Sigmoid colon (tissue), 7 donors: ENCODE measurements around the gene SINHCAF. TPM values are rescaled to one million over a fixed set of nuclear protein-coding genes. Genes with fewer than 3 reads are reported as not detected.

Experiments used
- DNase-seq: peaks from one replicate; pipeline ENCODE4 v3.0.0-alpha.2; 2019
- H3K27ac ChIP-seq, 4 donors: fragments of 200-600 bp; sonication (generic); one replicate each; pipeline ENCODE4 v1.5.1; 2016 to 2019; ENCODE audit warnings: mild to moderate bottlenecking in 1 of 4
- H3K27me3 ChIP-seq, 3 donors: fragments of 200-600 bp; sonication (generic); one replicate each; pipeline ENCODE4 v1.5.1; 2019; ENCODE audit warnings: mild to moderate bottlenecking in 1 of 3
- H3K36me3 ChIP-seq, 4 donors: fragments of 200-600 bp; sonication (generic); one replicate each; pipeline ENCODE4 v1.5.1; 2016 to 2019
- H3K4me1 ChIP-seq, 4 donors: fragments of 200-600 bp; sonication (generic); one replicate each; pipeline ENCODE4 v1.5.1; 2017 to 2019
- H3K4me3 ChIP-seq, 4 donors: fragments of 200-600 bp; sonication (generic); one replicate each; pipeline ENCODE4 v1.5.1; 2017 to 2019; ENCODE audit warnings: mild to moderate bottlenecking in 2 of 4, moderate library complexity in 1 of 4
- H3K9me3 ChIP-seq, 4 donors: fragments of 200-600 bp in 3 of 4; sonication (generic) in 3 of 4; one replicate each; pipeline versions ENCODE4 v1.5.1 to v1.6.1; 2013 to 2019
- EP300 ChIP-seq, 4 donors: sonication (generic); formaldehyde crosslinking; IDR thresholded peaks; one replicate each; pipeline ENCODE4 v1.6.1; 2017; ENCODE audit warnings: antibody characterized with exemption in 4 of 4
- POLR2A ChIP-seq, 2 donors: fragments of 450-650 bp; IDR thresholded peaks; one replicate each; pipeline ENCODE4 v1.6.1; 2016; ENCODE audit warnings: antibody characterized with exemption in 2 of 2, mild to moderate bottlenecking in 2 of 2, moderate library complexity in 2 of 2
- POLR2AphosphoS5 ChIP-seq, 4 donors: sonication (generic); formaldehyde crosslinking; IDR thresholded peaks; one replicate each; pipeline ENCODE4 v1.6.1; 2017; ENCODE audit warnings: antibody characterized with exemption in 4 of 4
- WGBS, 2 donors: extraction: QIAGEN DNeasy Blood & Tissue Kit; methylation state at CpG; one replicate each; pipeline ENCODE4 v1.1.7; 2013; 5-methylcytosine and 5-hydroxymethylcytosine counted together
- intact Hi-C: fragments of 100-400 bp; cut with DNase I; formaldehyde crosslinking; loops from one replicate; pipeline ENCODE4 v1.15.1; 2023
- polyA plus RNA-seq, 3 donors: library from polyadenylated mRNA; stranded (reverse); fragments of 200-250 nt; gene quantifications; one replicate each; pipeline ENCODE4 v1.2.3, GENCODE V29; 2013
- total RNA-seq, 4 donors: library from RNA; depleted of rRNA; stranded (reverse); fragments of >200 nt; gene quantifications; one replicate each; pipeline ENCODE4 v1.1.0, GENCODE V29; 2016
- TF ChIP-seq, protein P1 (sequence below), 4 experiments: fragments of 450-650 bp in 3 of 4; fragments of 200-600 bp in 1 of 4; IDR thresholded peaks; one replicate each; pipeline ENCODE4 v1.5.1; 2016 to 2019; ENCODE audit warnings: antibody characterized with exemption in 4 of 4, mild to moderate bottlenecking in 3 of 4, moderate library complexity in 2 of 4
- donor health status: healthy with polysubstance abuse.
- donor health status: Bipolar disorder and iron deficiency.
- donor health status: healthy.

Gene SINHCAF
- total and polyA plus RNA-seq, 7 donors: 31.1 to 68.4 (median 51.7) TPM

DNA sequence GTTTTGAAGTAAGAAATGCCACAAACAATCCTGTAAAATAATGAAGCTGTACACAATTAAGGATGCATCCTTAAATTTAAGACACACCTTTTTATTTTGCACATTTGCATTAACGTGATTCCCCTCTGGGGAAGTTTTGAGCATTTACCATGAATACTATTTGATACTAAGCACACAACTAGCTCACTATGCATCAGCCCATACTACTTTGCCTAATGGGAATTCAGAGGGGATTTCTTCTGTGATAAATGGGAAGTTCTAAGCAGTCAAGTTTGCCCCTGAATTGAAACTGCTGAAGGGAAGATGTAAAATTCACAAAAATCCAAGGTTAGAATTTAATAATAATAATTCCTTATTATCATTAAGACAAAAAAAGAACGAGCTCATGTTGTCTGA is 27.4 kb downstream of the SINHCAF start:
- WGBS, 2 donors: 84 to 86% methylated on average over 2 of the region's 2 CpGs
- DNase-seq: no peak
- Histone ChIP-seq H3K27ac (no peak overlapping the region), H3K27me3 (no peaks in the 10 kb centered on the region), H3K4me1 (peaks cover 0 to 7% (median 0%) of the 10 kb centered on the region in 4 donors), H3K9me3 (no peaks in the 10 kb centered on the region), H3K4me3 (no peak overlapping the region), H3K36me3 (peaks cover 0 to 62% (median 15%) of the 10 kb centered on the region in 4 donors)
- intact Hi-C loops: no loop called here
- TF ChIP-seq EP300 (IDR thresholded peaks at IDR 0.05) (no peak), POLR2AphosphoS5 (IDR thresholded peaks at IDR 0.05) (no peak), POLR2A (IDR thresholded peaks at IDR 0.05) (no peak)
- TF ChIP-seq, protein P1, sequence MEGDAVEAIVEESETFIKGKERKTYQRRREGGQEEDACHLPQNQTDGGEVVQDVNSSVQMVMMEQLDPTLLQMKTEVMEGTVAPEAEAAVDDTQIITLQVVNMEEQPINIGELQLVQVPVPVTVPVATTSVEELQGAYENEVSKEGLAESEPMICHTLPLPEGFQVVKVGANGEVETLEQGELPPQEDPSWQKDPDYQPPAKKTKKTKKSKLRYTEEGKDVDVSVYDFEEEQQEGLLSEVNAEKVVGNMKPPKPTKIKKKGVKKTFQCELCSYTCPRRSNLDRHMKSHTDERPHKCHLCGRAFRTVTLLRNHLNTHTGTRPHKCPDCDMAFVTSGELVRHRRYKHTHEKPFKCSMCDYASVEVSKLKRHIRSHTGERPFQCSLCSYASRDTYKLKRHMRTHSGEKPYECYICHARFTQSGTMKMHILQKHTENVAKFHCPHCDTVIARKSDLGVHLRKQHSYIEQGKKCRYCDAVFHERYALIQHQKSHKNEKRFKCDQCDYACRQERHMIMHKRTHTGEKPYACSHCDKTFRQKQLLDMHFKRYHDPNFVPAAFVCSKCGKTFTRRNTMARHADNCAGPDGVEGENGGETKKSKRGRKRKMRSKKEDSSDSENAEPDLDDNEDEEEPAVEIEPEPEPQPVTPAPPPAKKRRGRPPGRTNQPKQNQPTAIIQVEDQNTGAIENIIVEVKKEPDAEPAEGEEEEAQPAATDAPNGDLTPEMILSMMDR (IDR thresholded peaks at IDR 0.05): no peak

DNA sequence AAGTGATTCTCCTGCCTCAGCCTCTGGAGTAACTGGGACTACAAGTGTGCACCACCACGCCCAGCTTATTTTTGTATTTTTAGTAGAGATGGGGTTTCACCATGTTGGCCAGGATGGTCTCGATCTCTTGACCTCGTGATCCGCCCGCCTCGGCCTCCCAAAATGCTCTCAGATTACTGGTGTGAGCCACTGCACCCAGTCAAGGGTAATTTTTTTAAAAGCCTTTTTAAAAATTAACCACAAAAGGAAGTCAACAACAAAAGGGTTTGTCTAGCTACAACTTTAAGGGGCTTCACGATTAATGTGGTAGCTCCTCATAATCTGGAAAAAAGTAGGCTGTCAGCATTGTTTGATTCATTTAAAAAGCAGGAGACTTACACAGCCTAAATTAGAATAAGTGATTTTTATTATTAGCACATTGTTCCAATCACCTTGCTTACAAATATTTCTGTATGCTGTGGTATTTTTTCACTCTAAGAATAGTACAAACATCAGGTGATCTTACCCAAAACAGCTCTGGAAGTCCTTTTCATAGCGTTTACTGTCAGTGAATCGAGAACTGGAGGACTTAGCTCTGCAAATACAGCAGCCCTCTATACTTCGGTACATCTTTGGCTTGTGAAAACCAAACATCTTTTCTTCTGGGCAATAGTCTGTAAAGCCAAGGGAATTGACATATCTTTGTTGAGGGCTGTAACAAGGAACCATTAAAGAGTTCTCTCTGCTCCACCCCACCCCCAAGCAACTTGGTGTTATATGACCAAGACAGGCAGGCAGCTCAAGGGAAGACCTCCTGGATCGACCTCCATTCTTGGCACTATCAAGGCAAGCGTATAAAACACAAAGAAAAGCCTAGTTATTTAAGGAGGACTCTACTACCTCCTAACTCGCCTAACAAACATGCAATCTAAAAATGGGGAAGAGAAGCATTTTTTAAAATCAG is 28.1 kb downstream of the SINHCAF start:
- intact Hi-C loops: no loop called here

DNA sequence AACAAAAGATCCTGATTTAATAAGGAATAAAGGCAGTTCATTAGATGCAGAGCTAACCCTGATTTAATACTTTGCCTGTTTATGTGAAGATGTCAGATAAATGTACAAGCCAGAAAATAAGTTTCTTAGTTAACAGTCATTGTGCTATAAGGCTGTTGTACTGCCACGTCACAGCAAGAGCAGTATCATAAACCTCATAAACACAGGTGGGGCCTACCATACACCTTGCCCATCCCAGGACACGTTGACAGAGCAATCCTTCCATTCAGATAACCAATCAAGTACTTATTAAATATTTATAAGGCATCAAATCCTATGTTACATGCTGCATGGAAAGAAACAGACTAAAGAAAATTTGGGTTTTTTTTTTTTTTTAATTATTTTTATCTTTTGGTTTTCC is 36.5 kb downstream of the SINHCAF start:
- TF ChIP-seq POLR2A (IDR thresholded peaks at IDR 0.05) (no peak), POLR2AphosphoS5 (IDR thresholded peaks at IDR 0.05) (no peak), EP300 (IDR thresholded peaks at IDR 0.05) (no peak)
- TF ChIP-seq, protein P1 (IDR thresholded peaks at IDR 0.05): no peak
- no peaks in the 10 kb centered on the region for H3K4me1 ChIP-seq
- no peak overlapping the region for H3K4me3 ChIP-seq
- intact Hi-C loops: no loop called here
- peaks cover 7 to 83% (median 30%) of the 10 kb centered on the region in 4 donors for H3K36me3 ChIP-seq
- no peaks in the 10 kb centered on the region for H3K27me3 ChIP-seq
- no peak overlapping the region for H3K27ac ChIP-seq
- WGBS, 2 donors: 18 to 64% methylated on average over 2 of the region's 2 CpGs
- no peaks in the 10 kb centered on the region for H3K9me3 ChIP-seq
- no peak for DNase-seq

More for the DNA sequence above, 28.1 kb downstream of the SINHCAF start:
- H3K36me3 ChIP-seq: peaks cover 0 to 62% (median 18%) of the 10 kb centered on the region in 4 donors
- no peak overlapping the region for H3K4me3 ChIP-seq
- TF ChIP-seq EP300 (IDR thresholded peaks at IDR 0.05) (no peak), POLR2AphosphoS5 (IDR thresholded peaks at IDR 0.05) (no peak), POLR2A (IDR thresholded peaks at IDR 0.05) (no peak)
- TF ChIP-seq, protein P1 (IDR thresholded peaks at IDR 0.05): no peak
- no peaks in the 10 kb centered on the region for H3K27me3 ChIP-seq
- 82 to 87% methylated on average over 13 of the region's 13 CpGs for WGBS, 2 donors
- DNase-seq: no peak
- no peaks in the 10 kb centered on the region for H3K9me3 ChIP-seq
- peaks cover 0 to 7% (median 0%) of the 10 kb centered on the region in 4 donors for H3K4me1 ChIP-seq
- H3K27ac ChIP-seq: no peak overlapping the region

DNA sequence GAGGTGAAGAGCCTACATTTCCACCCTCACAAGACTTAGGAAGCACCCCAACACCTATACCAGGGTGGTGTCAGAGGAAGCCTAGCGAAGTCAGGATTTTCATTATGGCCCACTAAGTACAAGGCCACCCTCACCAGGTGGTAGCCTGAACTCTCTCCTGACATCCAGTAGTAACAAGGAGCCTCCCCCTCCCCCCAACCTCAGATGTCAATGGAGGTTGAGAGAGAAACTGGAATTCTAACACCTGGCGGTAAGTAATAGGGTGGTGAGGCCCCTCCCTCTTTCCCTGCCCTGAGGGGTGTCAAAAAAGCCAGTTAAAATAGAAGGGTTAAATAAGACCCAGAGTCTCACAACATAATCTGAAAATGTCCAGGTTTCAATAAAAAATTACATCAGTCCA is 37.6 kb downstream of the SINHCAF start:
- intact Hi-C loops: no loop called here
- DNase-seq: no peak
- no peaks in the 10 kb centered on the region for H3K9me3 ChIP-seq
- H3K4me3 ChIP-seq: no peak overlapping the region
- no peaks in the 10 kb centered on the region for H3K4me1 ChIP-seq
- H3K27me3 ChIP-seq: no peaks in the 10 kb centered on the region
- WGBS, 2 donors: 95 to 100% methylated on average over 2 of the region's 2 CpGs
- no peak overlapping the region for H3K27ac ChIP-seq
- peaks cover 7 to 83% (median 30%) of the 10 kb centered on the region in 4 donors for H3K36me3 ChIP-seq
- TF ChIP-seq, protein P1 (IDR thresholded peaks at IDR 0.05): no peak
- TF ChIP-seq EP300 (IDR thresholded peaks at IDR 0.05) (no peak), POLR2AphosphoS5 (IDR thresholded peaks at IDR 0.05) (no peak), POLR2A (IDR thresholded peaks at IDR 0.05) (no peak)
